ENCODE results near the gene MICOS13. TPM values are rescaled to one million over a fixed set of nuclear protein-coding genes. Genes with fewer than 3 reads are reported as not detected.

The MICOS13 gene
- total RNA-seq, 1 experiment from 2014 or later = 93.5 TPM

- TF ChIP-seq CTCF (IDR thresholded peaks at IDR 0.05) (no peak), REST (IDR thresholded peaks at IDR 0.05; ENCODE audit: insufficient read depth in 1 of 2, low read depth in 2 of 2, low read length in 1 of 2) (no peak), SIN3A (IDR thresholded peaks at IDR 0.05; ENCODE audit: borderline replicate concordance, insufficient read depth, low read depth, low read length) (no peak), TCF7L2 (IDR thresholded peaks at IDR 0.05; ENCODE audit: low read depth, low read length) (no peak), POLR2AphosphoS5 (IDR thresholded peaks at IDR 0.05; ENCODE audit: low read depth, low read length) (no peak)
- Histone ChIP-seq H3K36me3 (ENCODE audit: control insufficient read depth, insufficient read depth, low read length) (peaks cover 15% of the 10 kb centered on the region), H3K9me3 (ENCODE audit: control insufficient read depth, insufficient read depth, low read depth, low read length) (no peaks in the 10 kb centered on the region), H3K4me3 (ENCODE audit: low read depth in 2 of 2, low read length in 2 of 2) (no peak overlapping the region), H3K27ac (ENCODE audit: low read length) (no peak overlapping the region), H3K4me1 (ENCODE audit: control insufficient read depth, insufficient read depth, low read length) (no peaks in the 10 kb centered on the region), H3K27me3 (ENCODE audit: control insufficient read depth, insufficient read depth, low read length) (no peaks in the 10 kb centered on the region)
- no peak for DNase-seq (ENCODE audit: low read depth, low spot score)
- in situ Hi-C loops (cut with HindIII; ENCODE audit: low pct_unique_long_range_greater_than_20kb, low sequenced_read_pairs) = no loop called here
- ATAC-seq = no peak
- POLR2A ChIA-PET = no interaction called here
- CTCF ChIA-PET = no interaction called here
- intact Hi-C loops (cut with micrococcal nuclease; ENCODE audit: unreplicated experiment) = no loop called here
- BruUV-seq (replicated peaks) = no TSS peak
These were observed 39.1 kb downstream of the MICOS13 start for GRCh38 chr19:5641171-5641570.

- ATAC-seq (no peak), DNase-seq (ENCODE audit: low read depth, low spot score) (no peak)
- POLR2A ChIA-PET = no interaction called here
These were observed 42.3 kb downstream of the MICOS13 start for GRCh38 chr19:5637971-5638370.

More at GRCh38 chr19:5637971-5638370, 42.3 kb downstream of the MICOS13 start:
- Histone ChIP-seq H3K27me3 (ENCODE audit: control insufficient read depth, insufficient read depth, low read length) (no peaks in the 10 kb centered on the region), H3K27ac (ENCODE audit: low read length) (no peak overlapping the region), H3K9me3 (ENCODE audit: control insufficient read depth, insufficient read depth, low read depth, low read length) (no peaks in the 10 kb centered on the region), H3K4me1 (ENCODE audit: control insufficient read depth, insufficient read depth, low read length) (no peaks in the 10 kb centered on the region), H3K36me3 (ENCODE audit: control insufficient read depth, insufficient read depth, low read length) (peaks cover 3% of the 10 kb centered on the region; the same call in 1 of the 2 replicates), H3K4me3 (ENCODE audit: low read depth in 2 of 2, low read length in 2 of 2) (no peak overlapping the region)
- TF ChIP-seq REST (IDR thresholded peaks at IDR 0.05; ENCODE audit: insufficient read depth in 1 of 2, low read depth in 2 of 2, low read length in 1 of 2) = no peak
- no peak for TF ChIP-seq POLR2AphosphoS5 (IDR thresholded peaks at IDR 0.05; ENCODE audit: low read depth, low read length)
- TF ChIP-seq TCF7L2 (IDR thresholded peaks at IDR 0.05; ENCODE audit: low read depth, low read length) = no peak
- no peak for TF ChIP-seq SIN3A (IDR thresholded peaks at IDR 0.05; ENCODE audit: borderline replicate concordance, insufficient read depth, low read depth, low read length)
- no peak for TF ChIP-seq CTCF (IDR thresholded peaks at IDR 0.05)
- intact Hi-C loops (cut with micrococcal nuclease; ENCODE audit: unreplicated experiment) (no loop called here), in situ Hi-C loops (cut with HindIII; ENCODE audit: low pct_unique_long_range_greater_than_20kb, low sequenced_read_pairs) (no loop called here)
- BruUV-seq (replicated peaks) = no TSS peak
- CTCF ChIA-PET = interaction anchor here (0.6 kb wide), 1 partner anchor 697 kb away, joined by 3 read pairs; no protein-coding TSS in a partner anchor
